HG02759 (cell line): Measurements from ENCODE around the gene SETD7.
"Not testable (repeated sequence)": the region's sequence is repeated elsewhere in the genome, so short reads cannot be mapped to it uniquely, and the experiment has no call there.

ENCODE experiments used
- ATAC-seq: cut with Tn5 transposase; IDR thresholded peaks from one replicate; pipeline ENCODE4 v1.9.1; 2021; ENCODE audit warnings: mild to moderate bottlenecking, moderate library complexity; ENCODE audit not compliant: unreplicated experiment

Gene SETD7

DNA sequence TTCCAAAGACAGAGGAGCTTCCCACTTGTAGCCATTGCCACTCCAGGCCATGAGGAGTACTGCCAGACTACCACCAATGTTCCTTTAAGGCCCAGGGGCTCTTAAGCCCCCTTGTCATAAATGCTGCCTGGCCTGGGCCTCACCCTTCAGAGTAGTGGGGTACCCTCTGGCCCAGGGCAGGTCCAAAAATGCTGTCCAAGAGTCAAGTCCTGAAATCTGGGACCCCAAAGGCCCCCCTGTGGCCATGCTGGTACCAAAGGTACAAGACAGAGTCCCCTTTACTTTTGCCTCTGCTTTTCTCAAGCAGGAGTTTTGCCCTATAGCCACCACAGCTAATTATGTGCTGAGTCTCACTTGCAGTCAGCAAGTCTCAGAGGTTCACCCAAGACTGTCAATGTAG is 85.7 kb downstream of the SETD7 start:
- no peak for ATAC-seq

DNA sequence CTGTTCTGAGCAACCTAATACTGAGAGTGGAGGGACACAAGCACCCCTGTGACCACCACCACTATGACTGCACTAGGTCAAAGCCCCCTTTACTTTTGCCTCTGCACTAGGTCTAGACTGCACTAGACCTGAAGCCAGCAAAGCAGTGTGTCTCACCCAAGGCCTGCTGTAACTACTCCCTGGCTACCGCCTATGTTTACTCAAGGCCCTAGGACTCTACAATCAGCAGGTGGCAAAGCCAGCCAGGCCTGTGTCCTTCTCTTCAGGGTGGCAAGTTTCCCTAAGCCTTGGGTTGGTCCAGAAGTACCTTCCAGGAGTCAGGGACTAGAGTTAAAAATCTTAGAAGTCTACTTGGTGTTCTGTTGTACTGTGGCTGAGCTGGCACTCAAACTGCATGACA is 86.2 kb downstream of the SETD7 start:
- ATAC-seq: no peak

DNA sequence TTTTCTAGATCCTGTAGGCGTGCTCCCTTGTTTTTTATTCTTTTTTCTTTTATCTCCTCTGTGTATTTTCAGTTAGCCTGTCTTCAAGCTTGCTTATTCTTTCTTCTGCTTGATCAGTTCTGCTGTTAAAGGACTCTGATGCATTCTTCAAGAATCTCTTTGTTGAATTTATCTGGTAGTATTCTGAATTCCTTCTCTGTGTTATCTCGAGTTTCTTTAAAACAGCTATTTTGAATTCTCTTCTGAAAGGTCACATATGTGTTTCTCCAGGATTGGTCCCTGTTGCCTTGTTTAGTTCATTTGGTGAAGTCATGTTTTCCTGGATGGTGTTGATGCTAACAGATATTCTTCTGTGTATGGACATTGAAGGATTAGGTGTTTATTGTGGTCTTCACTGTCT is 86.8 kb downstream of the SETD7 start:
- ATAC-seq: no peak

DNA sequence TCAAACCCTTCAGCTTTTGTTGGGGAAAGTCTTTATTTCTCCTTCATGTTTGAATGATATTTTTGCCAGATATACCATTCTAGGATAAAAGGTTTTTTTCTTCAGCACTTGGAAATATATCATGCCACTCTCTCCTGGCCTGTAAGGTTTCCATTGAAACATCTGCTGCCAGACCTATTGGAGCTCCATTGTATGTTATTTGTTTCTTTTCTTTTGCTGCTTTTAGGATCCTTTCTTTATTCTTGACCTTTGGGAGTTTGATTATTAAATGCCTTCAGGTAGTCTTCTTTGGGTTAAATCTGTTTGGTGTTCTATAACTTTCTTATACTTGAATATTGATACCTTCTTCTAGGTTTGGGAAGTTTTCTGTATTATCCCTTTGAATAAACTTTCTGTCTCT is 87.3 kb downstream of the SETD7 start:
- ATAC-seq: not testable (repeated sequence)

DNA sequence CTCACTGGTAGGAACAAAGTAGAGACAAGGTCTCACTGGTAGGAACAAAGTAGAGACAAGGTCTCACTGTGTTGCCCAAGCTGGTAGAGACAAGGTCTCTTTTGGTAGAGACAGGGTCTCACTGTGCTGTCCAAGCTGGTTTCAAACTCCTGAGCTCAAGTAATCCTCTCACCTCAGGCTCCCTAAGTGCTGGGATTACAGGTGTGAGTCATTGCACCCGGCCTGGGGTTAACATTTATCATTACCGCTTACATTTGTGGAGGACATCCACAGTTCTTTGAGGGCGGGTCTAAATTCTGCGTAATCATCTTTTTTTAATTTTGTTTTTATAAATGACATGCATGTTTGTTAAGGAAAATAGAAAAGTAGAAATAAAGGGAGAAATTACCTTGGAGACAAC is 90.1 kb downstream of the SETD7 start:
- no peak for ATAC-seq

DNA sequence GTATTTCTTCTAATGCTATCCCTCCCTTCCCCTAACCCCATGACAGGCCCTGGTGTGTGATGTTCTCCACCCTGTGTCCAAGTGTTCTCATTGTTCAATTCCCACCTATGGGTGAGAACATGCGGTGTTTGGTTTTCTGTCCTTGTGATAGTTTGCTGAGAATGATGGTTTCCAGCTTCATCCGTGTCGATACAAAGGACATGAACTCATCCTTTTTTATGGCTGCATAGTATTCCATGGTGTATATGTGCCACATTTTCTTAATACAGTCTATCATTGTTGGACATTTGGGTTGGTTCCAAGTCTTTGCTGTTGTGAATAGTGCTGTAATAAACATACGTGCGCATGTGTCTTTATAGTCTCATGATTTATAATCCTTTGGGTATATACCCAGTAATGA is 91.5 kb downstream of the SETD7 start:
- ATAC-seq: not testable (repeated sequence)

DNA sequence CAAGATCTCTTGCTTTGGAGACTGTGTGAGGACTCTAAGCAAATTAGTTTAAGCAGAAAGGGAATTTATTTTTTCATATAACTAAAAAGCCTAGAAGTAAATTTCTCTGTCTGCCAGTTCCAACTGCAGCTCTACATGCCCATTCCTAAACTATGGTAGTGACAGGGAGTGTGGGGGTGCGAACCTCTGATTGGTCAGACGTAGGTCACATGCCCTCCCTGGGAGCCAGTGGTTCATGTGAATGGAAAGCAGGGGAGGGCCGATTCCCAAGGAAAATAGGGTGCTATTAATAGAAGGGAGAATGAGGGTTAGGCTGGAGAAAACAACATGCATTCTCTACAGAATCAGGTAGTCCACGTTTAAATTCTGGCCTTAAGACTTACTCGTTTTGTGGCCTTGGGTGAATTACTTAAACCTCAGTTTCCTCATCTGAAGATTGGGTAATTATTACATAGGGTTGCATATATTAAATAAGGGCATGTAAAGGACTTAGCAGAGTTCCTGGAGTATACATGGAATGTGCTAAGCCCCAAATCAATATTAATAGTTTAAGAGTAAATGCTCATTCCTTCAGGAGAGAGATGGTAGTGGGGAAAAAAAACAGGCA is 94.9 kb downstream of the SETD7 start:
- no peak for ATAC-seq

DNA sequence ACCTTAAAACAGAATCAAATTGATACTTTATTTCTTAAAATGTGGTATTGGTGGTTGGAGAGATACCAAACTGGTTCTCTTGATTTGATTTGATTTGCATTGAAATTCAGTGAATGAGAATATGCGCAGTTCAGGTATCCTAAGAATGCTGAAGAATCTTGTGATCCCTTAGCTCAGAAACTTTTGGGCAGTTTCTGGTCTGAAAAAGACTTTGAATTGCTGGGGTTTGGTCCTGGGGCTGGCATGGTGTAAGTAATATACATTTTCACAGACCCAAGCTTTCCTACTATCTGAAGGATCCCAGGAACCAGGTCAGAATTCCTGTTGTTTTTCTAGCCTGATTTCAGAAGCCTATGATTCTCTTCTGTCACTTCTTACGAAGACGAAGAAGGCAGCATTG is 95.5 kb downstream of the SETD7 start:
- no peak for ATAC-seq

DNA sequence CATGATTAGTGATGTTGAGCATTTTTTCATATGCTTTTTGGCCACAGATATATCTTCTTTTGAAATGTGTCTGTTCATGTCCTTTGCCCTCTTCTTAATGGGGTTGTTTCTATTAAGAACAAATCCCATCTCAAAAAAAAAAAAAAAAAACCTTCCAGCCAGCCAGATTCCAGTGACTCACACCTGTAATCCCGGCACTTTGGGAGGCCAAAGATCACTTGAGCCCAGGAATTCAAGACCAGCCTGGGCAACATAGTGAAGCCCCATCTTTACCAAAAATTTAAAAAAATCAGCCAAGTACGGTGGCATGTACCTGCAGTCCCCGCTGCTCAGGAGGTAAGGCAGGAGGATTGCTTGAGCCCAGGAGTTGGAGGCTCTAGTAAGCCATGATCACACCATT is 97.0 kb downstream of the SETD7 start:
- ATAC-seq: no peak

DNA sequence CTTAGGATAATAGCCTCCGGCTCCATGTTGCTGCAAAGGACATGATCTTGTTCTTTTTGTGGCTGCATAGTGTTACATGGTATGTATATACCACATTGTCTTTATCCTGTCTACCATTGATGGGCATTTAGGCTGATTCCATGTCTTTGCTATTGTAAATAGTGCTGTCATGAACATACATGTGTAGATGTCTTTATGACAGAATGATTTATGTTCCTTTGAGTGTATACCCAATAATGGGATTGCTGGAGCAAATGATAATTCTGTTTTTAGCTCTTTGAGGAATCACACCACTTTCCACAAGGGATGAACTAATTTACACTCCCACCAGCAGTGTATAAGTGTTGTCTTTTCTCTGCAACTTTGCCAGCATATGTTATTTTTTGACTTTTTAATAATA is 97.5 kb downstream of the SETD7 start:
- ATAC-seq: no peak

DNA sequence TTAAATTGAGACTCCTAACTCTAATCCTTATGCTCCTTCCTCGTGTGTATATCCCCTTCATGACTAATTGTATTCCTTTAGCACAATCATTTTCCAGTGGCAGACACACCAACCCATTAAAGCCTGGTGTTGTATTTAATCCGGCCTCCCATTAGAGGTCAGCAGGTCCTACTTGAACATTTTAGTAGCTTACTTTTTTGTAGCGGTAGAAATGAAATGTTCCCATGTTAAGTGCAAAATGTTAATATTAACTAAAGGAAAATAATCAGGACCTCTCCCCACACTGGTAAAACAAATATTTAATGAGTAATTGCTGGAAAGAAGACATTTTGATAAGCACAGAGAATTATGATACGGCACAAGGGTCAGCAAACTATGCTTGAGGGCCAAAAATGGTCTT is 98.7 kb downstream of the SETD7 start:
- no peak for ATAC-seq

DNA sequence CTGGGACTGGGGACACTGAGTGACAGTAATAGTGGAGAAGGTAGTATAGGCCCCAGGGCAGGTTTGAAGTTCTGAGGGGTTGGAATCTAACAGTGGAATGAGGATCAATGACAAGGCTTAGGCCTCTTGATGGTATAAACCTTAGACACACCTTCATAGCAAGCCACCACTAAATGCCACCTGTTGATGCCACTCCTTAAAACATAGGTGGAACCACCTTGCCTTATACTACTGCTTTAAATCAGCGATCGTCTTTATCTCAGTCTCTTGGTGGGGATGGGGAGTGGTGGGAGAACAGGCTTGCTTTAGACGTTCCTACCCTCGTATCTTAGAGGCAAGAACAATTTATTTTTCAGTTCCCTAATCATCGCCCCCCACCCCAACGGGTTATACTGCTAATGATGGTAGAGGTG is 100.9 kb downstream of the SETD7 start:
- no peak for ATAC-seq

DNA sequence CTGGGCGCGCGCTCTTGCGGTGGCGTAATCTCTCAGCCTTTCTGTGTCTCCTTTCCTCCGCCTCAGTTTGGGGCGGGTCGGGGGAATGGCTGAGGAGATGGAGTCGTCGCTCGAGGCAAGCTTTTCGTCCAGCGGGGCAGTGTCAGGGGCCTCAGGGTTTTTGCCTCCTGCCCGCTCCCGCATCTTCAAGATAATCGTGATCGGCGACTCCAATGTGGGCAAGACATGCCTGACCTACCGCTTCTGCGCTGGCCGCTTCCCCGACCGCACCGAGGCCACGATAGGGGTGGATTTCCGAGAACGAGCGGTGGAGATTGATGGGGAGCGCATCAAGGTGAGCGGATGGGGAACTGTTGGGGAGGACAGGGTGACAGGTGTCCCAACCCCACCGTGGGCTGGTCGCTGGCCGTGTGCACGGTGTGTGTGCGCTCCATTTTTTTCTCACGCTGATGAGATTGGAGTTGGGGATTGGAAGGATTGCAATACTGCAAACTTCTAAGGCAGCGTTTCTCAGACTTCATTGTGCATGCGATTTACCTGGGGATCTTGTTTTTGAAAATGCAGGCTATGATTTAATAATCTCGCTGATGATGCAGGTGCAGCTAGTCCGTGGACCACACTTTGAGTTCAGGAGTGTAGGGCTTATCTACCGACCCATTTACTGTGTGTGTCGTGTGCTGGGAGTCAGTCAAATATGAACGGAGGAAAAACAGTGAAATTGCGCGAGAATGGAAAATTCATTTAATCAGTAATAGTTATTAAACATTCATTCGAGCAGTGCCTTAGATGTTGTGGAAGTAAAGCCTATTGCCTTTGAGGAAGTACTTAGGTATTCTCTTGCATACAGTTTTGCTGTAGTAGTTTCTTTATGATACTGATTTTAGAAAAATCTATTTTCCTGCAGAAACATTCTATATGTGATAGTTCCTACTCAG is 101.6 kb downstream of the SETD7 start, which contains the start of gene RAB33B:
Gene RAB33B (plus strand): TSS at position 11 of the 935 bp plus-strand sequence. CDS start 75 bp downstream, at position 86.
- ATAC-seq: peak; percentile 1

DNA sequence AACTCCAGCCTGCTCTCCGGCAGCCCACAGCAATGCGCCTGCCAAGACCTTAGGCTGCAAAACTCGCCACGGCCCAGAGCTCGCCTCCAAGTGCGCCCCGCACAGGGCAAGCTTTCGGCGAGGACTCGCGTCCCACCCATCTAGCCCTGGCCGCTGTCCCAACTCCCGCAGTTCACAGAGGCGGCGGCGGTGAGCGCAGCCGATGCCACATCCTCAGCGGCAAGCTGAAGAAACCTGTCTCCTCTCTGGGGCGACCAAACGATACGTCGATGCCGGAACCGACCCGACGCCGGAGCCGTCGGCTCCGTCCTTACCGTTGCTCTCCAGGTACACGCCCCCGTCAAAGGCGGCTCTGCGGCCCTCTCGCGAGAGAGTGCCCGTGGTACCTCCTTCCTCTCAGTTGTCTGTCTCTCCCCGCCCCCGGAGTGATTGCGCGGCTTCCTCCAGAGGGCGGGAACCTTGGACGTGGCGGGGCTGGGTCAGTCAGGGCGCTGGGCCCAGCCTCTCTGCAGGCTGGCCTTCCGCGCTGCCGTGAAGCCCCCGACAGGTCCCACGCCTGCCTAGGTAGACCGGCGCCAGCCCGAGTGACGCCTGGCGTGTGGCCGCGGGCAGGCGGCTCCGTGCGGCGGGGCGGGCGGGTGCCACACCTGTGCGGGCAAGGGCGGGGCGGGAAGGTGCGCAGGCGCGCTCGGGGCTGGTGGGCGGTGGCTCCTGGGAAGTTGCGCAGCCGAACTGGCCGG is 102.5 kb downstream of the SETD7 start:
- peak; percentile 90 for ATAC-seq

DNA sequence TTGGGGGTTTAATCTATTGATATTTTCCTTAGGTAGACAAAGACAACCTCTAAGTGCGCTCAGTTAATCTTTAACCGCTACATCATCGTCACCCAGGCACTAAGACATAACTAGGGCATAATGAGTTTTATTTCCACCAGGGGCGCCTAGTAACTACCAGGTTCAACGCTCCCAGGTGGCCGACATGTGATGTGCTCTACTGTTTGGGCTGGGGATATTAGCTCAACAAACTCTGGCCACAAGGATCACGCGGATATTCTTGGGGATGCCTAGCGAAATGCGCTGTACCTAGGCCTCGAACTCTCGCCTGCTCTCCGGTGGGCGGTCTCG is 103.0 kb downstream of the SETD7 start:
- peak; percentile 44 for ATAC-seq

DNA sequence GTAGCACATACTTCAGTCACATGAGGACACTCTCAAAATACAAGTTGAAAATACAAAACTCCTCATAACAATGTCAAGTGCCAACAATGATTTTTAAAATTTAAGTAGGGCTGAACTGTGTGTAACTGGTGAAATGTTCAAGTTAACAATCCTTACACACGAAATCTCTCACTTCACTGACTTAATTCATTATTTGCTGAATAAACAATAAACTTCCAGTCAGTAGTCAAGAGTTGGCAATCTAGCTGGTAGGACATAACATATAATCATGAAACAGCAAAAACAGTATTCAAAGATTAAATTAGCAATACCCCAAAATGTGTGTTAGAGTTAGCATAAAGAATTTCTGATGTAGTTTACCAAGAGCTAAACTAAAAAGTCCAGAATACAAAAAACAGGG is 104.0 kb downstream of the SETD7 start:
- ATAC-seq: no peak

DNA sequence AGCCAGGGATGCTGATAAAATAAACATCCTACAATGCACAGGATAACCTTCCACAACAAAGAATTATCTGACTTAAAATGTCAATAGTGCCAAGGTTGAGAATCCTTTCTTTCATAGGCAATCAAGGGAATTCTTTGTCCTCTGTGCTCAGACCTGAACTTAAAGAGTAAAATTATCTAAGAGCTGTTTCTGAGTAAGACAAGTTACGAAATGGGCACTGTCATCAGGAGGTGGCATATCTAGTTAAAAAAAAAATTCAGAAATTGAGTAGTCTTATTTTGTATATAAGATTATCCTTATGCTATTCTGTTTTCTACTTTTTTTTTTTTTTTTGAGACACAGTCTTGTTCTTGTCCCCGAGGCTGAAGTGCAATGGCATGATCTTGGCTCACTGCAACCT is 105.4 kb downstream of the SETD7 start:
- ATAC-seq: no peak

DNA sequence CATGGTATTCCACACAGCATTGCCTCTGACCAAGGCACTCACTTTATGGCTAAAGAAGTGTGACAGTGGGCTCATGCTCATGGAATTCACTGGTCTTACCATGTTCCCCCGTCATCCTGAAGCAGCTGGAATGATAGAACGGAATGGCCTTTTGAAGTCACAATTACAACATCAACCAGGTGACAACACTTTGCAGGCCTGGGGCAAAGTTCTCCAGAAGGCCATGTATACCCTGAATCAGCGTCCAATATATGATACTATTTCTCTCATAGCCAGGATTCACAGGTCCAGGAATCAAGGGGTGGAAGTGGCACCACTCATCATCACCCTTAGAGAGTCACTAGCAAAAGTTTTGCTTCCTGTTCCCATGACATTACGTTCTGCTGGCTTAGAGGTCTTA is 108.9 kb downstream of the SETD7 start:
- not testable (repeated sequence) for ATAC-seq
